Stimulated activated CD4-positive, alpha-beta T cell treated with anti-CD3 and anti-CD28 coated beads, Interleukin-15, amount 100 ng/mL, for 48 hours (primary cell): ENCODE data around the gene CYFIP2.
A peak's percentile ranks its signal among the peaks of the same experiment; 100 is the strongest.
"Not testable (repeated sequence)": the region's sequence is repeated elsewhere in the genome, so short reads cannot be mapped to it uniquely, and the experiment has no call there.

Source experiments
- DNase-seq, 2 donors: peaks; one replicate each; pipeline ENCODE4 v3.0.0-alpha.2; 2020; ENCODE audit warnings: low read depth in 2 of 2

CYFIP2 gene

DNA sequence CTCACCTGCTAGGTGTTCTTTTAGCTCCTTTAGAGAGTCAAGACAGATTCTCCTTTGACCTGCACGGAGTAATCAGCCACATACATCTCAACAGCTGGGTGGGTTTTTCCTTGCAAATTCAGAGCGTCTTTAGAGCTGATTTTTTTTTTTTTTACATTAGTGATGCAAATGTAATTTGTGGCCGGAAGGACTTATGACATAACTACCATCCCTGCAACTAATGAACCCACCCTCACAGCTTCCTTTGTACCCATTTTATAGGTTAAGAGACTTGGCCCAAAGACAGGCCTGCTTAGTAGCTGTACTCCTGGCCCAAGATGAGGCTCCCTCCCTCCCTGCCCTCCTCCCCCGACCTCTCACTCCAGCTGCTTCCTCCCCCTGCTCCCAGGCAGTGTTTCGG, 124.2 kb downstream of the CYFIP2 start:
- no peak for DNase-seq

DNA sequence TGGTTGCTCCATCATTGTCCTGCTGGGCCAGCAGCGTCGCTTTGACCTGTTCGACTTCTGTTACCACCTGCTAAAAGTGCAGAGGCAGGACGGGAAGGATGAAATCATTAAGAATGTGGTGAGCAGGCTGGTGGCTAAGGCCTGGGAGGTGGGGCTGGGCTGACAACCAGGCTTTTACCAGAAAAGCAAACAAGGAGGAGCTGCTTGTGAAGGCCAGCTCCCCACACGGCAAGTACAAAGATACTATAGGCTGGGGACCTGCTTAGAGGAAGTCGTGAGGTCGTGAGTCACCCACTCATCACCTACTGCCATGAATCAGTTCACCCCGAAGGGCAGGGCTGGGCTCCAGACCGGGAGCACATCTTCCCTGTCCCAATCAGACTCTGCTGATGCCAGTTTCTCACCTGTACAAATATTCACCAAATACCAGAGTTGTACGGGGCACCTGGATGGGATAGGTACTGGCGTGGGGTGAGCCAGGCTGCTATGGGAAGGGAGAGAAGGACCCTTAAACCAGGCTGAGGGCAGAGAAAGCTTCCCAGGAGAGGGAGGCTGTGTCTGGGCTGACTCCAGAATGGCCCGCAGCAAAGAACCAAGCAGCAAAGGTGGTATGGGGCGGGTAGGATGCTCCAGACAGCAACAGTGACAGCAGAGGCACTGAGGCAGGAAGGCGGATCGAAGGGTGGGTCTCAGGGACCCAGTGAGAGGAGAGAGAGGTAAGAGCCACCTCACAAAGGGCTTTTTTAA, 124.8 kb downstream of the CYFIP2 start:
- DNase-seq, result peak; percentile 75 to 79

DNA sequence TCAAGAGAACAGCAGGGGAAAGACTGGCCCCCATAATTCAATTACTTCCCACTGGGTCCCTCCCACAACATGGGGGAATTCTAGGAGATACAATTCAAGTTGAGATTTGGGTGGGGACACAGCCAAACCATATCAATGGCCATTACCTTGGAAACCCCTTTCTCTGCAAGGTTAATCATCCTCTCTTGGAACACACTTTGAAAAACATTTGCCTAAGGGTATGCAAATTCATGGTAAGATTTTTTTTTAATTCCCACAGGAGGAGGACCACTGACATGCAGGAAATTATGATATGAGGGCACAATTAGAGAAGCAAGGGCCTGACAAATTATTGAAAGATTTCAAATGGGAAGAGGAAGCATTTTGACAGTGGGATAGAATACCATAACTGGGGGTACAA, 132.4 kb downstream of the CYFIP2 start:
- no peak for DNase-seq

DNA sequence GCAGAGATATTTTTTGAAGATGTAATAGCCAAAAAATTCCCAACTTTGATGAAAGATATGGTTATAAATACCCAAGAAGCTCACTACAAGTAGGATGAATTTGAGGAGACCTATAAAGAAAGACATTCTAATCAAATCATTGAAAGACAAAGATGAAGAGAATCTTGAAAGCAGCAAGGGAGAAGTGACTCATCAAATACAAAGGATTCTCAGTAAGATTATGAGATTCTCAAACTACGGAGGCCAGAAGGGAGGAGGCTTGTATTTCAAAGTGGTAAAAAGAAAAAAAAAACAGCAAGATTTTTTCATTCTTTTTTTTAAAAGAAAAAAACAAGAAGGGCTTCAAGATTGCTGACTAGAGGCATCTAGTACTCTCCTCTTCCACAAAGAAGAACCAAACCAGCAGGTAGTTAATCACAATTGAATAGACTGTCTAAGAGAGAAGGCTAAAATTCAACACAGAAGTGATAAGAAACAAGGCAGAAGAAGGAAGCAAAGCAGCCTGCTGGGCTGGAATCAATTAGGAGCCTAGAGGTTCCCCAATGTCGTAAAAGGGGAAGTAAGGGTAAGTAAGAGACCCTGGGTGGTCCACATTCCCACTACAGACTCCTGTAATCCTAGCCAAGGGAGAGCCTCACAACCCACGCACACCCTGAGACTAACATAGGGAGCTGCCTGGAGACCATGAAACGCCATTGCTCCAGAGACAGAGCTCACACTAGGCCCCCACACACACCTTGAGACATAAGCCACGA, 135.0 kb downstream of the CYFIP2 start:
- DNase-seq, result no peak

DNA sequence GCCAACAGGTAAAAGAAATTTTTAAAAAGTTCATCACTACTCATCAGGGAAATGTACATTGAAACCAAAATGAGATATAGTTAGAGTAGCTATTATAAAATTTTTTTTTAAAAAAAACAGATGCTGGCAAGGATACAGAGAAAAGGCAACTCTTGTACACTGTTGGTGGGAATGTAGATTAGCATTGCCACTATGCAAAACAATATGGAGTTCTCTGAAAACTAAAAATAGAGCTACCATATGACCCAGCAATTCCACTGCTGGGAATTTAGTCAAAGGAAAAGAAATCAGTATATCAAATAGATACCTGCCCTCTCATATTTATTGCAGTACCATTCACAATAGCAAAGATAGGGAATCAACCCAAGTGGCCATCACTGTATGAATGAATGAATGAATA, 149.9 kb downstream of the CYFIP2 start:
- DNase-seq, result no peak

DNA sequence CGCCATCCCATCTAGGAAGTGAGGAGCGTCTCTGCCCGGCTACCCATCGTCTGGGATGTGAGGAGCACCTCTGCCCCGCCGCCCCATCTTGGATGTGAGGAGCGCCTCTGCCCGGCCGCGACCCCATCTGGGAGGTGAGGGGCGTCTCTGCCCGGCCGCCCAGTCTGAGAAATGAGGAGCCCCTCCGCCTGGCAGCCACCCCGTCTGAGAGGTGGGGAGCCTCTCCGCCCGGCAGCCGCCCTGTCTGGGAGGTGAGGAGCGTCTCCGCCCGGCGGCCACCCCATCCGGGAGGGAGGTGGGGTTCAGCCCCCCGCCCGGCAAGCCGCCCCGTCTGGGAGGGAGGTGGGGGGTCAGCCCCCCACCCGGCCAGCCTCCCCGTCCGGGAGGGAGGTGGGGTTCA, 153.6 kb downstream of the CYFIP2 start:
- DNase-seq, result not testable (repeated sequence)

DNA sequence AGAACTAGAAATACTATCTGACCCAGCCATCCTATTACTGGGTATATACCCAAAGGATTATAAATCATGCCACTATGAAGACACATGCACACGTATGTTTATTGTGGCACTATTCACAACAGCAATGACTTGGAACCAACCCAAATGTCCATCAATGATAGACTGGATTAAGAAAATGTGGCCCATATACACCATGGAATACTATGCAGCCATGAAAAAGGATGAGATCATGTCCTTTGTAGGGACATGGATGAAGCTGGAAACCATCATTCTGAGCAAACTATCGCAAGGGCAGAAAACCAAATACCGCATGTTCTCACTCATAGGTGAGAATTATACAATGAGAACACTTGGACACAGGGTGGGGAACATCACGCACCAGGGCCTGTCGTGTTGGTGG, 164.0 kb downstream of the CYFIP2 start:
- DNase-seq, result not testable (repeated sequence)

DNA sequence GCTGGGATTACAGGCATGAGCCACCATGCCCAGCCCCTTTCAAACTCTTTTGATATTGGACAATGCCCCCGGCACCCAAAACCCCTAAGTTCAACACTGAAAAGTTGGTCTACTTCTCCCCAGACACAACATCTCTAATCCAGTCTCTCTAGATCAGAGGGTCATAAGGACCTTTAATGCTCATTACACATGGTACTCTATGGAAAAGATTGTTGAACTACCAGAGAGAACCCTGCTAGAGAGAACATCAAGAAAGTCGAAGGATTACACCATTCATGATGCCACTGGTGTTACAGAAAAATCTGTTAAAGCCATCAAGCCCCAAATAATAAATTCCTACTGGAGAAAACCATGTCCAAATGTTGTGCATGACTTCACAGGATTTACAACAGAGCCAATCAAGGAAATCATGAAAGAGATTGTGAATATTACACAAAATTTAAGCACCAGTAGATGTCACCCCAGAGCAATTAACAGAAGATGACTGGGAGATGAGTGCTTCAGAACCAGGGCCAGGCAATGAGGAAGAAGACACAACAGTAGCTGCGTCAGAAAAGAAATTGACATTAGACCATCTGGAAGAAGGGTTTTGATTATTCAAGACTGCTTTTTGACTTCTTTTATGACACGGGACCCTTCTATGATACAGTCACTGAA, 165.7 kb downstream of the CYFIP2 start:
- peak in 1 of 2 donors; percentile 5 for DNase-seq

DNA sequence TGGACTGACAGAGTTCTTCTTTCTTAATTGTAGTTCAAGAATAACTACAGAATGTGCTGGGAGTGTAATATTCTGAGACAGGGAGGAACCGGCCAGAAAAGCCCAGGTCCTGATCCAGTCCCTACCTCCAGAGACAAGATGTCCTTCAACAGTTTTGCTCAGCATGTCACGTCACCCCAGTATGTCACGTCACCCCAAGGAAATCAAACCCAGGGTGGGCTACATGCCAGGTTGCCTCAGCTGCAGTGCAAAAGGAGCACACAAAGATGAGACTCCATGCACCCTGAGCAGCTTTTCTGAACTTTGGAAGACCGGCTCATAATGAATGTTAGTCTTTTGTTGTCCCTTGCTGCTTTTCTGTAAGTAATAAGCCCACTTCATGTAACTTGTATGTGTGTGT, 168.2 kb downstream of the CYFIP2 start:
- DNase-seq, result no peak

DNA sequence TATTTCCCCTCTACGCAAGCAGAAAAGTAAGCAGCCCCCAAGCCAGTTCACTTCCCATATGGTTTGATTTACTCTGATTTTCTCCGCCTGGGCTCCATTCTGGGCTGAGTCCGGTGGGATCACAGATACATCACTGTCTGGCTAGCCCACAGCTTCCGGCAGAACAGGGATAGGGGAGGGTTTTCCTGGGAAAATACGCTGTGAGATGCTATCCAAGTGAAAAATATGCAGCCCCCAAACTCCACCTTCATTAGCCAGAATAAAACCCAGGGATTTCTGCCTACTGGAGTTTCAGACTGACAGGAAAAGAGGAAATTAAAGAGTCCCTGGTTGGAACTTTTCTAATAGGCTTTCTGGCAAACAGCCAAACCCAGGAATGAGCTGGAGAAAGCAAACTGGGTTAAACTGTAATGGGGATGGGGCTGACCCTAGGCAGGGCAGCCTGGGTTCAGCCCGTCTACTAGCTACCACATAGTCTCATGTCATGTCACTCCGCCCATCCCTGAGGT, 177.2 kb downstream of the CYFIP2 start:
- no peak for DNase-seq

DNA sequence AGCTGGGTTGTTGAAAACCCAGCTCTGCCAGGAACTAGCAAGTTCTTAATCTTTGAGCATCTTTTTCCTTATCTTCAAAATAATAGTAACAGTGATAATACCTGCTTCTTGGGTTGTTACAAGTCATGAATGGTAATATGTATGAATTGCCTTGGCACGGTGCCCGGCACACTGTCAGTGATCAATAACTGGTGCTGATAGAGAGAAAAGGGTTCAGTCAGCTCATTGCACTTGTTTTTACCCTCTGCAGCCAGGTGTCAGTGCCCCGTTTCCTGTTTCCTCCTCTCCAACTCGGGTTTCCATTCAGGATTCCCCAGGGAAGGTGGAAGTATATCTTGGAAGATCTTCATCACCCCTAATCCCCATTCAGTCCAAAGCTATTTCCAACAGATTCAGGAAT, 178.3 kb downstream of the CYFIP2 start:
- DNase-seq, result no peak
